ENCODE results near the gene SCYGR2.

Gene SCYGR2

GRCh38 chr2:227592694-227593387, 5.9 kb upstream of the SCYGR2 start:
- H3K27ac ChIP-seq = no peak overlapping the region
- POLR2A ChIA-PET (ENCODE audit: low non-redundant PET) = no interaction called here
- no peak for TF ChIP-seq CTCF (conservative IDR thresholded peaks at IDR 0.05; ENCODE audit: low read depth)
- CTCF ChIA-PET = no interaction called here
- no peak for DNase-seq (ENCODE audit: low spot score)

- no peak overlapping the region for H3K27ac ChIP-seq
- ChIA-PET CTCF (no interaction called here), POLR2A (ENCODE audit: low non-redundant PET) (interaction anchor here (0.5 kb wide), 1 partner anchor 123 kb away, joined by 3 read pairs; no protein-coding TSS in a partner anchor)
- no peak for DNase-seq (ENCODE audit: low spot score)
- no peak for TF ChIP-seq CTCF (conservative IDR thresholded peaks at IDR 0.05; ENCODE audit: low read depth)
Observed at GRCh38 chr2:227595797-227596196, 2.9 kb upstream of the SCYGR2 start.

DNA sequence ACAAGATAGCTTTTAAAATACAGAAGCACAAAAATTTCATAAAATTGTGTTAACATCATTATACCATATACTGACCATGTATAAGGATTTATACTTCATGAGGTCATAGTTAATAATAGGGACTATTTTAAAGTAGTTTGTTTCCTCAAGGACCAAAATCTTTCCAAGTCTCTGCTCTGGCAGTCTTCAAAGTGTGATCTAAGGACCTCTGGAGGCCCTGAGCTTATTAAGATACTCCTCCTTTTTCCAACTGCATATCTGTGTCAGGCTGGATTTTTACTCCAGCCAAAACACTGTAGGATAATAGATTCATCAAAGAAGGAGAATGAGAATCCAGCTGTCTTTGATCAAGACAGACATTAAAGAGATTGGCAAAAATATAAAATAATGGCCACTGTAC, 1.7 kb upstream of the SCYGR2 start:
- POLR2A ChIA-PET (ENCODE audit: low non-redundant PET) = no interaction called here
- CTCF ChIA-PET = interaction anchor here (0.6 kb wide), 1 partner anchor 220 kb away, joined by 4 read pairs; no protein-coding TSS in a partner anchor
- no peak for TF ChIP-seq CTCF (conservative IDR thresholded peaks at IDR 0.05; ENCODE audit: low read depth)
- DNase-seq (ENCODE audit: low spot score) = no peak
- no peak overlapping the region for H3K27ac ChIP-seq

DNA sequence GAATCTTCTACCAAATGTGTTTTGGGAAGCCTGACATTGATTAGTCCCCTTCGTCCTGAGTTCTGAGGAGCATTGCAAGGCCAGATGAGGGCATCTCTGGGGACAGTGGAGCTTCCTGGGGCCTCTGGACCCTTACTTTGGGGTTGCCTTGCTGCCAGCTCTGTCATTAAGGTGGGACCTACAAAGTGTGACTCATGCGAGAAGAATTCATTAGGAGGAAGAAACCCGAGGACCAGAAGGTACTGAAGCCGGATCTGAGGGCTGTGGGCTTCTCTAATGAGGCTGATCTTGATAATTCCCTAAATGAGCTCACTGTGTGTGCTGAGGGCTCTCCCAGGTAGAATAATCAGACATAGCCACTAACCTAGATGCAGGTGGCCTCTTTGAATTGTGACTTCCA, 695 bp upstream of the SCYGR2 start:
- no peak overlapping the region for H3K27ac ChIP-seq
- TF ChIP-seq CTCF (conservative IDR thresholded peaks at IDR 0.05; ENCODE audit: low read depth) = no peak
- DNase-seq (ENCODE audit: low spot score) = peak; percentile 36
- POLR2A ChIA-PET (ENCODE audit: low non-redundant PET) = no interaction called here
- CTCF ChIA-PET = interaction anchor here (0.7 kb wide), 1 partner anchor 93 kb away, joined by 3 read pairs; no protein-coding TSS in a partner anchor

- ChIA-PET CTCF (no interaction called here), POLR2A (ENCODE audit: low non-redundant PET) (no interaction called here)
- TF ChIP-seq CTCF (conservative IDR thresholded peaks at IDR 0.05; ENCODE audit: low read depth) = no peak
- DNase-seq (ENCODE audit: low spot score) = no peak
- H3K27ac ChIP-seq = no peak overlapping the region
Observed at GRCh38 chr2:227602358-227602757, 3.7 kb downstream of the SCYGR2 start.

- no peak overlapping the region for H3K27ac ChIP-seq
- no peak for DNase-seq (ENCODE audit: low spot score)
- ChIA-PET CTCF (interaction anchor here (0.6 kb wide), 1 partner anchor 10 kb away, joined by 3 read pairs; no protein-coding TSS in a partner anchor), POLR2A (ENCODE audit: low non-redundant PET) (no interaction called here)
- TF ChIP-seq CTCF (conservative IDR thresholded peaks at IDR 0.05; ENCODE audit: low read depth) = no peak
Observed at GRCh38 chr2:227606476-227606875, 7.8 kb downstream of the SCYGR2 start.
